IMR-90 (cell line): ENCODE data around the gene GADD45A. TPM values are rescaled to one million over a fixed set of nuclear protein-coding genes. Genes with fewer than 3 reads are reported as not detected.

Experiments used
- ATAC-seq: fragments of 200-7000 bp; cut with Tn5 transposase; 2 replicates; pipeline ENCODE4 v1.9.1; 2020; ENCODE audit warnings: low read depth, mild to moderate bottlenecking, moderate library complexity
- BruUV-seq: library from RNA; stranded (reverse); fragments of 400-500 nt; replicated peaks from 2 replicates; lab custom pipeline; 2021; lab: Mats Ljungman, UMichigan
- CTCF ChIA-PET: fragments of 300-600 bp; formaldehyde crosslinking; extraction: SDS; loops from one replicate; lab custom pipeline; 2021; ENCODE audit warnings: antibody characterized with exemption; lab: Yijun Ruan, JAX
- POLR2A ChIA-PET: fragments of 300-600 bp; sonication (Branson Sonifier 250); formaldehyde crosslinking; loops from one replicate; lab custom pipeline; 2022; ENCODE audit warnings: antibody characterized with exemption; ENCODE audit not compliant: unreplicated experiment; lab: Charles Lee
- DNase-seq: peaks from one replicate; pipeline ENCODE4 v3.0.0; 2013
- H2AFZ ChIP-seq: replicated peaks from 2 replicates; pipeline ENCODE3; 2013; ENCODE audit warnings: low read length, mild to moderate bottlenecking; ENCODE audit not compliant: poor library complexity
- H2AK5ac ChIP-seq: 2 replicates; pipeline ENCODE4 v1.6.1; 2013; ENCODE audit warnings: low read depth, low read length, inconsistent platforms
- H2AK9ac ChIP-seq: replicated peaks from 2 replicates; pipeline ENCODE3; 2013; ENCODE audit warnings: mild to moderate bottlenecking, low read depth, low read length, moderate library complexity; ENCODE audit not compliant: poor library complexity
- H2BK120ac ChIP-seq: 2 replicates; pipeline ENCODE4 v1.6.1; 2013; ENCODE audit warnings: low read depth, low read length, inconsistent platforms
- H2BK15ac ChIP-seq: 3 replicates; pipeline ENCODE4 v1.6.1; 2013; ENCODE audit warnings: low read depth, low read length, inconsistent platforms
- H2BK20ac ChIP-seq: 2 replicates; pipeline ENCODE4 v1.6.1; 2013; ENCODE audit warnings: low read depth, mild to moderate bottlenecking, inconsistent platforms, low read length, moderate library complexity
- H2BK5ac ChIP-seq: 2 replicates; pipeline ENCODE4 v1.6.1; 2013; ENCODE audit warnings: mild to moderate bottlenecking, low read depth, low read length, inconsistent platforms; ENCODE audit not compliant: poor library complexity, severe bottlenecking
- H3K14ac ChIP-seq: replicated peaks from 2 replicates; pipeline ENCODE4 v1.6.1; 2013; ENCODE audit warnings: low read depth, low read length, inconsistent platforms
- H3K18ac ChIP-seq: 2 replicates; pipeline ENCODE4 v1.6.1; 2013; ENCODE audit warnings: low read depth, low read length, control low read depth
- H3K23ac ChIP-seq: 2 replicates; pipeline ENCODE4 v1.6.1; 2013; ENCODE audit warnings: low read depth, low read length, inconsistent platforms
- H3K27ac ChIP-seq: 2 replicates; pipeline ENCODE4 v1.5.1; 2013; ENCODE audit warnings: mild to moderate bottlenecking, control low read depth, low read length; ENCODE audit not compliant: insufficient read depth
- H3K27me3 ChIP-seq: 2 replicates; pipeline ENCODE4 v1.6.1; 2013; ENCODE audit warnings: low read length; ENCODE audit not compliant: control insufficient read depth, insufficient read depth
- H3K36me3 ChIP-seq: 2 replicates; pipeline ENCODE4 v1.6.1; 2013; ENCODE audit warnings: low read length, mixed read lengths; ENCODE audit not compliant: control insufficient read depth, insufficient read depth
- H3K4ac ChIP-seq: 2 replicates; pipeline ENCODE4 v1.6.1; 2013; ENCODE audit warnings: low read depth, low read length, inconsistent platforms
- H3K4me1 ChIP-seq: 2 replicates; pipeline ENCODE4 v1.6.1; 2013; ENCODE audit warnings: low read length, mixed read lengths; ENCODE audit not compliant: control insufficient read depth, insufficient read depth
- H3K4me2 ChIP-seq: 2 replicates; pipeline ENCODE4 v1.6.1; 2013; ENCODE audit warnings: low read depth, mild to moderate bottlenecking, control low read depth, low read length, moderate library complexity
- H3K4me3 ChIP-seq: 2 replicates; pipeline ENCODE4 v1.5.1; 2013; ENCODE audit warnings: low read depth, mild to moderate bottlenecking, control low read depth, low read length, moderate library complexity; ENCODE audit not compliant: insufficient read depth
- H3K56ac ChIP-seq: 2 replicates; pipeline ENCODE4 v1.6.1; 2013; ENCODE audit warnings: low read length, inconsistent platforms; ENCODE audit not compliant: insufficient read depth; ENCODE audit errors: extremely low read depth
- H3K79me1 ChIP-seq, 2 experiments: 2 replicates each; pipeline ENCODE4 v1.6.1; 2013; ENCODE audit warnings: low read length in 2 of 2, inconsistent platforms in 1 of 2, low read depth in 1 of 2
- H3K9ac ChIP-seq: 2 replicates; pipeline ENCODE4 v1.6.1; 2013; ENCODE audit warnings: low read depth, low read length, control low read depth
- H3K9me1 ChIP-seq: 2 replicates; pipeline ENCODE4 v1.6.1; 2013; ENCODE audit warnings: low read length, inconsistent platforms; ENCODE audit not compliant: insufficient read depth
- H3K9me3 ChIP-seq: 2 replicates; pipeline ENCODE4 v1.6.1; 2013; ENCODE audit warnings: low read length; ENCODE audit not compliant: control insufficient read depth, insufficient read depth
- H4K20me1 ChIP-seq: 2 replicates; pipeline ENCODE4 v1.6.1; 2013; ENCODE audit warnings: low read length, inconsistent platforms; ENCODE audit not compliant: insufficient read depth
- H4K5ac ChIP-seq: 2 replicates; pipeline ENCODE4 v1.6.1; 2013; ENCODE audit warnings: mild to moderate bottlenecking, low read depth, low read length, control low read depth
- H4K8ac ChIP-seq, 2 experiments: 2 replicates each; pipeline ENCODE4 v1.6.1; 2013; ENCODE audit warnings: low read depth in 2 of 2, low read length in 2 of 2, control low read depth in 1 of 2, inconsistent platforms in 1 of 2
- H4K91ac ChIP-seq: 2 replicates; pipeline ENCODE4 v1.6.1; 2013; ENCODE audit warnings: low read depth, low read length, inconsistent platforms; ENCODE audit not compliant: insufficient read depth
- BHLHE40 ChIP-seq: fragments of 150-350 bp; IDR thresholded peaks from 2 replicates; pipeline ENCODE4 v1.6.1; 2016; ENCODE audit warnings: mild to moderate bottlenecking, low read depth, low read length
- CEBPB ChIP-seq: IDR thresholded peaks from 2 replicates; pipeline ENCODE4 v1.6.1; 2012; ENCODE audit warnings: low read depth, low read length, improper control_type of control experiment
- CHD1 ChIP-seq: IDR thresholded peaks from 2 replicates; pipeline ENCODE4 v1.6.1; 2012; ENCODE audit warnings: low read depth, low read length, improper control_type of control experiment
- CTCF ChIP-seq: conservative IDR thresholded peaks from 2 replicates; pipeline ENCODE4 v1.5.1; 2012; ENCODE audit warnings: mild to moderate bottlenecking, low read depth, low read length, improper control_type of control experiment
- ELK1 ChIP-seq: fragments of 150-350 bp; IDR thresholded peaks from 2 replicates; pipeline ENCODE4 v1.6.1; 2016; ENCODE audit warnings: low read depth, mild to moderate bottlenecking, low read length, moderate library complexity, borderline replicate concordance
- FOS ChIP-seq: fragments of 150-350 bp; IDR thresholded peaks from 2 replicates; pipeline ENCODE4 v1.6.1; 2016; ENCODE audit warnings: low read depth, low read length
- MAFK ChIP-seq: IDR thresholded peaks from 2 replicates; pipeline ENCODE4 v1.6.1; 2012; ENCODE audit warnings: low read depth, low read length, improper control_type of control experiment
- MAZ ChIP-seq: IDR thresholded peaks from 2 replicates; pipeline ENCODE4 v1.6.1; 2012; ENCODE audit warnings: low read depth, mild to moderate bottlenecking, low read length, improper control_type of control experiment, moderate library complexity, borderline replicate concordance
- MXI1 ChIP-seq: IDR thresholded peaks from 2 replicates; pipeline ENCODE4 v1.6.1; 2012; ENCODE audit warnings: low read depth, mild to moderate bottlenecking, low read length, moderate library complexity, borderline replicate concordance
- NFE2L2 ChIP-seq: fragments of 150-350 bp; IDR thresholded peaks from 2 replicates; pipeline ENCODE4 v1.6.1; 2016; ENCODE audit warnings: low read depth, mild to moderate bottlenecking, low read length
- POLR2A ChIP-seq: IDR thresholded peaks from 2 replicates; pipeline ENCODE4 v1.6.1; 2012; ENCODE audit warnings: mild to moderate bottlenecking, low read depth, low read length
- RAD21 ChIP-seq: IDR thresholded peaks from 2 replicates; pipeline ENCODE4 v1.6.1; 2012; ENCODE audit warnings: low read length, improper control_type of control experiment
- RCOR1 ChIP-seq: IDR thresholded peaks from 2 replicates; pipeline ENCODE4 v1.6.1; 2012; ENCODE audit warnings: mild to moderate bottlenecking, low read length, improper control_type of control experiment; ENCODE audit not compliant: insufficient replicate concordance
- RFX5 ChIP-seq: IDR thresholded peaks from 2 replicates; pipeline ENCODE4 v1.8.0; 2012; ENCODE audit warnings: low read depth, mild to moderate bottlenecking, low read length, moderate library complexity
- SMC3 ChIP-seq: fragments of 150-350 bp; IDR thresholded peaks from 2 replicates; pipeline ENCODE4 v1.6.1; 2016; ENCODE audit warnings: low read depth, mild to moderate bottlenecking, antibody characterized with exemption, low read length, moderate library complexity
- USF2 ChIP-seq: fragments of 150-350 bp; IDR thresholded peaks from 2 replicates; pipeline ENCODE4 v1.6.1; 2017; ENCODE audit warnings: mild to moderate bottlenecking, antibody characterized with exemption, low read length, low read depth
- WGBS, 2 experiments: methylation state at CpG; one replicate each; pipeline versions ENCODE4 v1.1.5 to v1.1.7; 2013; ENCODE audit warnings: missing lambda C conversion rate in 2 of 2; ENCODE audit not compliant: insufficient read length in 1 of 2; ENCODE audit errors: extremely low coverage in 2 of 2; 5-methylcytosine and 5-hydroxymethylcytosine counted together
- dilution Hi-C: fragments of 300-500 bp; cut with HindIII; formaldehyde crosslinking; loops from one replicate; pipeline ENCODE4 v1.14.3; 2018; ENCODE audit warnings: low sequenced_read_pairs; ENCODE audit not compliant: unreplicated experiment
- in situ Hi-C: fragments of 300-500 bp; cut with MboI; formaldehyde crosslinking; loops from 3 replicates; pipeline ENCODE4 v1.14.3; 2019; ENCODE audit warnings: low sequenced_read_pairs, inconsistent platforms, mixed read lengths
- intact Hi-C: fragments of 100-400 bp; cut with micrococcal nuclease; formaldehyde crosslinking; loops from 2 replicates; pipeline ENCODE4 v1.10.0; 2022
- polyA plus RNA-seq, 3 experiments: library from polyadenylated mRNA; depleted of rRNA; stranded (reverse); fragments of >200 nt; gene quantifications; 2 replicates each; pipeline ENCODE4 v1.2.3, GENCODE V29; 2012; ENCODE audit warnings: low replicate concordance in 1 of 3
- total RNA-seq: library from RNA; depleted of rRNA; stranded (reverse); fragments of >200 nt; gene quantifications from 2 replicates; pipeline ENCODE4 v1.2.3, GENCODE V29; 2012

Gene GADD45A
- total and polyA plus RNA-seq, 2 of the 4 experiments (the other 2 are of a cell fraction), result 10.9 to 114 TPM

- Histone ChIP-seq H3K4me1 (no peaks in the 10 kb centered on the region), H3K56ac (no peak overlapping the region), H3K9ac (no peak overlapping the region), H2AK5ac (no peak overlapping the region), H2BK5ac (no peak overlapping the region), H3K4me2 (no peak overlapping the region), H2AFZ (no peak overlapping the region), H3K14ac (no peak overlapping the region), H2BK120ac (no peak overlapping the region), H3K4ac (no peak overlapping the region), H4K5ac (no peak overlapping the region), H3K36me3 (no peaks in the 10 kb centered on the region), H3K18ac (no peak overlapping the region), H3K4me3 (no peak overlapping the region), H3K27me3 (no peaks in the 10 kb centered on the region; the same call in 1 of the 2 replicates), H3K9me3 (no peaks in the 10 kb centered on the region), H3K23ac (no peak overlapping the region), H3K27ac (no peak overlapping the region), H2BK15ac (no peak overlapping the region), H4K91ac (no peak overlapping the region), H2AK9ac (no peak overlapping the region), H2BK20ac (no peak overlapping the region), H4K20me1 (no peaks in the 10 kb centered on the region), H3K9me1 (no peaks in the 10 kb centered on the region), H3K79me1 (no peaks in the 10 kb centered on the region), H4K8ac (no peak overlapping the region)
- dilution Hi-C loops, result no loop called here
- no CpG with 5 or more reads among the region's 1 CpG for WGBS, 2 experiments
- in situ Hi-C loops, result no loop called here
- POLR2A ChIA-PET, result no interaction called here
- CTCF ChIA-PET, result no interaction called here
- ATAC-seq (no peak), DNase-seq (peak; percentile 16)
- intact Hi-C loops, result no loop called here
- TF ChIP-seq MAZ, result no peak
- TF ChIP-seq RAD21, result no peak
- no peak for TF ChIP-seq BHLHE40
- TF ChIP-seq CTCF, result no peak
- no peak for TF ChIP-seq ELK1
- TF ChIP-seq RFX5, result no peak
- no peak for TF ChIP-seq FOS
- TF ChIP-seq USF2, result no peak
- TF ChIP-seq MAFK, result no peak
- no peak for TF ChIP-seq SMC3
- TF ChIP-seq MXI1, result no peak
- TF ChIP-seq NFE2L2, result no peak
- no peak for TF ChIP-seq RCOR1
- no peak for TF ChIP-seq POLR2A
- no peak for TF ChIP-seq CEBPB
- no peak for TF ChIP-seq CHD1
- BruUV-seq, result no TSS peak
These were observed 16.3 kb upstream of the GADD45A start for GRCh38 chr1:67668660-67669059.
